HepG2 (cell line): ENCODE results near the gene BCAM. TPM values are rescaled to one million over a fixed set of nuclear protein-coding genes. Genes with fewer than 3 reads are reported as not detected.
A peak's percentile ranks its signal among the peaks of the same experiment; 100 is the strongest.

Source experiments
- ADNP ChIP-seq: sonication (generic); formaldehyde crosslinking; IDR thresholded peaks from 2 replicates; pipeline ENCODE4 v1.4.0; 2020; ENCODE audit warnings: missing genetic modification reagents
- HMGXB4 ChIP-seq, 2 experiments: sonication (generic) in 1 of 2; formaldehyde crosslinking in 1 of 2; IDR thresholded peaks; 2 replicates each; pipeline versions ENCODE4 v1.4.0 to v1.6.1; 2018 to 2020; ENCODE audit warnings: missing genetic modification reagents in 2 of 2, borderline replicate concordance in 1 of 2, low read depth in 1 of 2, mild to moderate bottlenecking in 1 of 2, missing biosample characterization in 1 of 2
- IRF9 ChIP-seq: sonication (generic); formaldehyde crosslinking; IDR thresholded peaks from 2 replicates; pipeline ENCODE4 v1.8.0; 2022; ENCODE audit warnings: missing genetic modification reagents, mild to moderate bottlenecking, borderline replicate concordance
- POLR2AphosphoS5 ChIP-seq: IDR thresholded peaks from 2 replicates; pipeline ENCODE4 v1.6.1; 2012; ENCODE audit warnings: low read depth, low read length
- RAD21 ChIP-seq: fragments of 450-650 bp; formaldehyde crosslinking; IDR thresholded peaks from 2 replicates; pipeline ENCODE4 v1.5.0; 2020; ENCODE audit warnings: mild to moderate bottlenecking
- SOX6 ChIP-seq, 2 experiments: fragments of 450-650 bp in 1 of 2; sonication (generic) in 1 of 2; formaldehyde crosslinking in 1 of 2; IDR thresholded peaks; 2 replicates each; pipeline versions ENCODE4 v1.4.0 to v1.6.1; 2017 to 2020; ENCODE audit warnings: antibody characterized with exemption in 1 of 2, mild to moderate bottlenecking in 1 of 2, missing genetic modification reagents in 1 of 2
- TFE3 ChIP-seq: IDR thresholded peaks from 2 replicates; pipeline ENCODE4 v1.6.1; 2016
- U2AF1 ChIP-seq: fragments of 200-400 bp; formaldehyde crosslinking; optimal IDR thresholded peaks from 2 replicates; pipeline ENCODE3; 2017; ENCODE audit warnings: mild to moderate bottlenecking, low read depth, low read length
- ZFP36L2 ChIP-seq: sonication (generic); formaldehyde crosslinking; IDR thresholded peaks from 2 replicates; pipeline ENCODE4 v1.4.0; 2020; ENCODE audit warnings: missing genetic modification reagents
- ZNF124 ChIP-seq: sonication (generic); formaldehyde crosslinking; IDR thresholded peaks from 2 replicates; pipeline ENCODE4 v1.4.0; 2020; ENCODE audit warnings: missing genetic modification reagents
- ZNF451 ChIP-seq: sonication (generic); formaldehyde crosslinking; IDR thresholded peaks from 2 replicates; pipeline ENCODE4 v1.5.0; 2020; ENCODE audit warnings: mild to moderate bottlenecking, missing genetic modification reagents
- ZNF543 ChIP-seq: sonication (generic); formaldehyde crosslinking; IDR thresholded peaks from 2 replicates; pipeline ENCODE4 v1.4.0; 2020; ENCODE audit warnings: mild to moderate bottlenecking, missing genetic modification reagents
- ZNF773 ChIP-seq: sonication (generic); formaldehyde crosslinking; IDR thresholded peaks from 2 replicates; pipeline ENCODE4 v1.4.0; 2020; ENCODE audit warnings: missing genetic modification reagents, borderline replicate concordance
- polyA plus RNA-seq, 8 experiments: library from polyadenylated mRNA; depleted of rRNA in 3 of 8; stranded (reverse) in 7 of 8; unstranded in 1 of 8; fragments of >200 nt; fragmentation: Illumina TruSeq in 4 of 8; extraction: Trizol in 4 of 8; gene quantifications; 2 replicates each; pipeline versions ENCODE4 v1.2.1 to v1.2.3, GENCODE V29; 2011 to 2016; ENCODE audit warnings: low read depth in 4 of 8, missing spikeins in 1 of 8, mixed read lengths in 1 of 8; ENCODE audit not compliant: insufficient read depth in 1 of 8
- total RNA-seq, 5 experiments: library from RNA; depleted of rRNA; stranded (reverse); fragments of >200 nt; fragmentation: Illumina TruSeq; extraction: Trizol; gene quantifications; 2 replicates each; pipeline ENCODE4 v1.2.3, GENCODE V29; 2016; ENCODE audit warnings: low read depth in 1 of 5
- TF ChIP-seq, protein P1 (sequence below): sonication (generic); formaldehyde crosslinking; IDR thresholded peaks from 2 replicates; pipeline ENCODE4 v1.4.0; 2020; ENCODE audit warnings: mild to moderate bottlenecking, missing genetic modification reagents
- TF ChIP-seq, protein P2 (sequence below): sonication (generic); formaldehyde crosslinking; IDR thresholded peaks from 2 replicates; pipeline ENCODE4 v1.4.0; 2020; ENCODE audit warnings: low read depth, missing genetic modification reagents
- TF ChIP-seq, protein P3 (sequence below): sonication (generic); formaldehyde crosslinking; IDR thresholded peaks from 2 replicates; pipeline ENCODE4 v1.4.0; 2020; ENCODE audit warnings: mild to moderate bottlenecking, low read depth, missing genetic modification reagents

Gene BCAM
- total and polyA plus RNA-seq, 2 of the 13 experiments (the other 11 are each of a cell fraction or from before 2014, with no cell fraction given) = 51.2 to 62.7 TPM

DNA sequence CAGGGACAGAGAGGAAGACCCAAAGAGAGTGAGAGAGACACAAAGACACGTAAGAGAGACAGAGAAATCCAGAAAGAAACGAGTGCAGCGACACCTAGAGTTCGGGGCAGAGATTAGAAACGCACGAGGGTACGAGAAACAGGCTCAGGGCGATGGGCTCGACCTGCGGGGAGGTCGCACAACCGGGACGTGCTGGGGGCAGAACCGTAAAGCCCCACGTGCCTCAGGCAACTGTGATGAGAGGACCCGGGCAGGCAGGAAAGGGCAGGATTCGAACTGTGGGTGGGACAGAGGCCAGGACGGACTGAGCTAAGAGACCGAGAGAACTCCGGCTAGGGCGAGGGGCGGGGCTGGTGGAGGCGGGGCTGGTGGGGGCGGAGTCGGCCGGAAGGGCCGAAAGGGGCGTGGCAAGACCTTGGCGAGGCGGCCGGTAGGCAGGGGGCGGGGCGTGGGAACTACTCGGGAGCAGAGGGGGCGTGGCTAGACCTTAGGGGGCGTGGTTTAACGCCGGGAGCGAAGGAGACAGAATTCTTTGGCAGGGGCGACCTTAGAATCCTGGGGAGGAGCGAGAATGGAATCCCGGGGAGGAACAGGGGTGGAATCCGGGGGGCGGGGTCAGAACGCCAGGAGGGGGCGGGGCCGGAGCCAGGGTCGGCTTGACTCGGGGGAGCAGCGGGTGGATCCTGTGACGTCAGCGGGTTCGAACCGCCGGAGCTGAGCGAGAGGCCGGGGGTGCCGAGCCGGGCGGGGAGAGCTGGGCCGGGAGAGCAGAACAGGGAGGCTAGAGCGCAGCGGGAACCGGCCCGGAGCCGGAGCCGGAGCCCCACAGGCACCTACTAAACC is 36.9 kb downstream of the BCAM start, which contains the start of gene NECTIN2 (continued):
- TF ChIP-seq HMGXB4 (CRISPR knock-in tag; IDR thresholded peaks at IDR 0.05; ENCODE audit: borderline replicate concordance in 1 of 2, low read depth in 1 of 2) = peak; percentile 68 to 69; a peak in 3 of 4 replicates
- TF ChIP-seq SOX6 (IDR thresholded peaks at IDR 0.05) = no peak
- TF ChIP-seq SOX6 (CRISPR knock-in tag; IDR thresholded peaks at IDR 0.05) = peak; percentile 47
- no peak; the same call in 1 of the 2 replicates for TF ChIP-seq ZNF451 (CRISPR knock-in tag)
- TF ChIP-seq ZNF124 (CRISPR knock-in tag) = peak; percentile 95
- TF ChIP-seq, protein P1, sequence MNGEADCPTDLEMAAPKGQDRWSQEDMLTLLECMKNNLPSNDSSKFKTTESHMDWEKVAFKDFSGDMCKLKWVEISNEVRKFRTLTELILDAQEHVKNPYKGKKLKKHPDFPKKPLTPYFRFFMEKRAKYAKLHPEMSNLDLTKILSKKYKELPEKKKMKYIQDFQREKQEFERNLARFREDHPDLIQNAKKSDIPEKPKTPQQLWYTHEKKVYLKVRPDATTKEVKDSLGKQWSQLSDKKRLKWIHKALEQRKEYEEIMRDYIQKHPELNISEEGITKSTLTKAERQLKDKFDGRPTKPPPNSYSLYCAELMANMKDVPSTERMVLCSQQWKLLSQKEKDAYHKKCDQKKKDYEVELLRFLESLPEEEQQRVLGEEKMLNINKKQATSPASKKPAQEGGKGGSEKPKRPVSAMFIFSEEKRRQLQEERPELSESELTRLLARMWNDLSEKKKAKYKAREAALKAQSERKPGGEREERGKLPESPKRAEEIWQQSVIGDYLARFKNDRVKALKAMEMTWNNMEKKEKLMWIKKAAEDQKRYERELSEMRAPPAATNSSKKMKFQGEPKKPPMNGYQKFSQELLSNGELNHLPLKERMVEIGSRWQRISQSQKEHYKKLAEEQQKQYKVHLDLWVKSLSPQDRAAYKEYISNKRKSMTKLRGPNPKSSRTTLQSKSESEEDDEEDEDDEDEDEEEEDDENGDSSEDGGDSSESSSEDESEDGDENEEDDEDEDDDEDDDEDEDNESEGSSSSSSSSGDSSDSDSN (CRISPR knock-in tag) = peak; percentile 14; the same call in 1 of the 2 replicates
- TF ChIP-seq RAD21 = peak; percentile 30; the same call in 1 of the 2 replicates
- no peak for TF ChIP-seq U2AF1
- TF ChIP-seq ZNF543 (CRISPR knock-in tag) = no peak
- TF ChIP-seq POLR2AphosphoS5 = peak; percentile 58
- peak; percentile 30; the same call in 1 of the 2 replicates for TF ChIP-seq TFE3
- no peak for TF ChIP-seq IRF9 (CRISPR knock-in tag)
- 0 out of 2 replicates have a peak, but pooled peaks have one; percentile 43 for TF ChIP-seq ZNF773
- TF ChIP-seq, protein P2, sequence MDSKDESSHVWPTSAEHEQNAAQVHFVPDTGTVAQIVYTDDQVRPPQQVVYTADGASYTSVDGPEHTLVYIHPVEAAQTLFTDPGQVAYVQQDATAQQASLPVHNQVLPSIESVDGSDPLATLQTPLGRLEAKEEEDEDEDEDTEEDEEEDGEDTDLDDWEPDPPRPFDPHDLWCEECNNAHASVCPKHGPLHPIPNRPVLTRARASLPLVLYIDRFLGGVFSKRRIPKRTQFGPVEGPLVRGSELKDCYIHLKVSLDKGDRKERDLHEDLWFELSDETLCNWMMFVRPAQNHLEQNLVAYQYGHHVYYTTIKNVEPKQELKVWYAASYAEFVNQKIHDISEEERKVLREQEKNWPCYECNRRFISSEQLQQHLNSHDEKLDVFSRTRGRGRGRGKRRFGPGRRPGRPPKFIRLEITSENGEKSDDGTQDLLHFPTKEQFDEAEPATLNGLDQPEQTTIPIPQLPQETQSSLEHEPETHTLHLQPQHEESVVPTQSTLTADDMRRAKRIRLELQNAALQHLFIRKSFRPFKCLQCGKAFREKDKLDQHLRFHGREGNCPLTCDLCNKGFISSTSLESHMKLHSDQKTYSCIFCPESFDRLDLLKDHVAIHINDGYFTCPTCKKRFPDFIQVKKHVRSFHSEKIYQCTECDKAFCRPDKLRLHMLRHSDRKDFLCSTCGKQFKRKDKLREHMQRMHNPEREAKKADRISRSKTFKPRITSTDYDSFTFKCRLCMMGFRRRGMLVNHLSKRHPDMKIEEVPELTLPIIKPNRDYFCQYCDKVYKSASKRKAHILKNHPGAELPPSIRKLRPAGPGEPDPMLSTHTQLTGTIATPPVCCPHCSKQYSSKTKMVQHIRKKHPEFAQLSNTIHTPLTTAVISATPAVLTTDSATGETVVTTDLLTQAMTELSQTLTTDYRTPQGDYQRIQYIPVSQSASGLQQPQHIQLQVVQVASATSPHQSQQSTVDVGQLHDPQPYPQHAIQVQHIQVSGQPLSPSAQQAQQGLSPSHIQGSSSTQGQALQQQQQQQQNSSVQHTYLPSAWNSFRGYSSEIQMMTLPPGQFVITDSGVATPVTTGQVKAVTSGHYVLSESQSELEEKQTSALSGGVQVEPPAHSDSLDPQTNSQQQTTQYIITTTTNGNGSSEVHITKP (CRISPR knock-in tag) = peak; percentile 34
- no peak for TF ChIP-seq ZFP36L2 (CRISPR knock-in tag)
- TF ChIP-seq ADNP = no peak
- TF ChIP-seq, protein P3, sequence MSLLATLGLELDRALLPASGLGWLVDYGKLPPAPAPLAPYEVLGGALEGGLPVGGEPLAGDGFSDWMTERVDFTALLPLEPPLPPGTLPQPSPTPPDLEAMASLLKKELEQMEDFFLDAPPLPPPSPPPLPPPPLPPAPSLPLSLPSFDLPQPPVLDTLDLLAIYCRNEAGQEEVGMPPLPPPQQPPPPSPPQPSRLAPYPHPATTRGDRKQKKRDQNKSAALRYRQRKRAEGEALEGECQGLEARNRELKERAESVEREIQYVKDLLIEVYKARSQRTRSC (CRISPR knock-in tag) = no peak
